GM19452 (cell line): Measurements from ENCODE around the gene MAML3.

Experiments
- ATAC-seq: cut with Tn5 transposase; IDR thresholded peaks from one replicate; pipeline ENCODE4 v1.9.1; 2021; ENCODE audit not compliant: unreplicated experiment

Gene MAML3

DNA sequence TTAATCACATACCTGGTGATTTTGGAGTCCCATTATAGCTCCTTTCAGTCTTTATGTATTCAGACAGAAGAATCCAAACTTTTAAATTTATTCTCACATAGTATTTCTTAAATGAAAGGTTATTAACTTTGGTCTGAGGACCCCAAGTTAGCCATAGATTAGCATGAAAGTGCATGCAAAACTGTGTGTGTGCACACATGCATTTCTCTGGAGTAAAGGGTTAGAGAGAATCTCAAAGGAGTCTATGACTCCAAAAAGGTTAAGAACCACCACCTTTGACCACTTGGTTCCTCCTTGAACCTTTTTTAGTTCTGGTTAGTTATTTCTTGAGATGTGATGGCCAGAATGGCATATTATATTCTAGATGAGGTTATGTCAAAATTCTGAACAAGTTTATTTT lies 386.4 kb downstream of the MAML3 start:
- no peak for ATAC-seq

DNA sequence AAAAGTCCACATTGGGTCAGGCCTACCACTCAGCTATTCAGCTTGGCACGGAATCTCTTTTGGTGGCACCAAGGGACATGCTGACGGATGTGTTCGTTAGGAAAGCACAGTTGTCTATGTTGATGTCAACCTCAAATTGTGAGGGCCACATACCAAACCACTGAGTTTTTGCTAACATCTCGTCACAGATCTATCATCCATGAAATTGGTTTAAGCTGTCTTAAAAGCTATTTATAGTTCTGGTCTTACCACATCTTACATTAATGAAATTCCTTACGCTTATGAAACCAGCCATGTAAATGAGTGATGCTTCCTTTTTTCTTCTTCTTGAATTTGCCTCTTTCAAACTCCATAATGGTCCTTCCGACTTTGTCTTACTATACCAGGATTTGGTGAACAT lies 386.8 kb downstream of the MAML3 start:
- ATAC-seq = no peak

DNA sequence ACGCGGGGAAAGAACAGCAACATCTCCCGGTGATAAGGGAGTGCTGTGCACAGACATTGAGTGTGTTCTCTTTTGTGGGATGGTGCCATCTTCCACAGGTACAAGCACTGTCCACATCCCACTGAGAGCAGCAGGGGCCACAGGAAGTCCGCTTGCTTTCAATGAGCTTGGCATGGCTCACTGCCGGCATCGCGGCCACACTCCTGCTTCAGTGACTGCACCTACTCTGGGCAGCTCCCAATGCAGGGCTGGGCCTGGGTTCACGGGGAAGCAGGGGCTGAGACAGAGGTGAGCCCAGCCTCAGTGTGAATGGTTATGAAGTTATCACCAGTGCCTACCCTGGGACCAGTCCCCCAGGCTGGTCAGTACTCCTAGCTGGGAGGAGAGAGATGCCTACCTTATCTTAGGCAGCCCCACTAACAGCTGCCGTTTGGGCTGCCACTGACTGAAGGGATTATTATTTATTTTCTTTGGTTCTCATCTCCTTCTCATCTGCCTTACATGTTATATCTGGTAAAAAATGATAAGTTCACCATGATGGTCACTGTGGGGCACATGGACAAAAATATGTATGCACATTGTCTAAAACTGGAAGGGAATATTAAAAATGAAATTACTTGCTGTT lies 389.2 kb downstream of the MAML3 start:
- no peak for ATAC-seq

DNA sequence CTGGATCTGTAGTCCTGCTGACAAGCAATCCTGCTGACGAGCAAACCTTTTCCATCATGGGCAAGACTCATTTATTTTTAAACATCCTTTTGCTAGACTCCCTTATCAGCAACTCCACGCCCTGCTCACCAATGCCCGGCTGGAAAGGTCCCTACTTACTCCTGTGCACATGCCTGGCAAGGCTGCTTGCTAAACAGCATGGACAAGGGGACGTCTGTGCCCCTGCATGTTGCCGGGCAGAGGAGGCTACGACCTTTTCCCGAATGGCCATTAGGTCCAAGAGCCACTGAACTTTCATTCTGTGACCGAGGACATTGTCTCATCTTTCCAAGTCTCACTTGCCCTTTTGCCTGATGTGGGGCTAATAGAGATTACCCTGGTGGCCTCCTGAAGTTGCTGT lies 389.8 kb downstream of the MAML3 start:
- no peak for ATAC-seq

DNA sequence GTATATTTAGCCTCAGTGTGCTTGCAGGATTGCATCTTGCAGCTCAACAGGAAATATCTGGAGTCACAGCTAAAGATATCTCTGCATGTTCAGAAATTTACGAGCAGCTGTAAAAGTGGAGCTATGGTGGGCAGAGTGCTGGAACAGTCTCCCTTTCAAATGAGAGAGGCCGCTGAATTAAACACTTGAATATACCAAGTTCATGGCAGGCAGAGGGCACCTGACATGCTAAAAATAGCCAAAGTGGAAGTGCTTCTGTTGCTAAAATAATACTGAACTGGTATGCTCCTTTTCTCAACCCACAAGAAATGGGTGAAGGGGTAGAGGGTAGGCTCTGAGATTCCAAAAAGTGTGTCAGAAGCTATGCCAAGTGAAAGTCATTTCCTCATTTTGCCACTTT lies 390.3 kb downstream of the MAML3 start:
- ATAC-seq = no peak

GRCh38 chr4:139763205-139763604 lies 390.8 kb downstream of the MAML3 start:
- no peak for ATAC-seq

GRCh38 chr4:139762720-139763119 lies 391.3 kb downstream of the MAML3 start:
- ATAC-seq = no peak

- ATAC-seq = no peak
Measured at GRCh38 chr4:139761461-139761860, 392.5 kb downstream of the MAML3 start.

DNA sequence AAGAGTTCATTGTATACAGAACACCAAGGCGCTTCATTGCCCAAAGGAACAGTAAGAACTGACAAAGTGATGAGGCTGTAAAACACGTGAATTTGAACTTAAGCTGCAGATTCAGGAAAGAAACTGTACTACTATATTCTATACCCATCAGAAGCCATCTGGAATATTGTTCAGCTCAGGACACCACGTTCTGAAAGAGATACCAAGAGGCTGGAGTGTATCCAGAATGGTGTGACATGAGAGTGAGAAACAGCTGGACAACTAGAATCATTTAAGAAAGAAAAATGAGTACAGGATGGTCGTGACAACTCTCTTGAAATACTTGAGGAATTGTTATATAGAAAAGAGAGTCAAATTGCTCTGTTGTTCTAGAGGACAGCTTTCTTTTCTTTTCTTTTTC lies 393.4 kb downstream of the MAML3 start:
- no peak for ATAC-seq

DNA sequence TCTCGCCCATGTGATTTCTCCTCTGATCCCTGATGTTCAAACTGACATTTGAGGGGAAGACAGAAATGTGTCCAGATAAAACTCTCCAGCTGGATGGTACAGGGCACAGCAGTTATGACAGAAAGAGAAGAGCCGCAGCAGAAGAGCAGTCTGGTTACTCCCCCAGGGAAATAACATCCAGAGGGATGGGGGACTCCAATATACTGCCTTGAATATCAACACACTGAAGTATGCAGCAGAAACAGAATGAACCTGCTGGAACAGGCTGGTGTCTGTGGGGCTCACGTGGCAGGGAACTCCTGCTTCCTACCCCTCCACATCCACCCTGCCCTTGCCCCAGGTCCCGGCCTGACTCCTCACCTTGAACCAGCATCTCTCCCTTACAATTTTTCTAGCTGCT lies 394.9 kb downstream of the MAML3 start:
- no peak for ATAC-seq

DNA sequence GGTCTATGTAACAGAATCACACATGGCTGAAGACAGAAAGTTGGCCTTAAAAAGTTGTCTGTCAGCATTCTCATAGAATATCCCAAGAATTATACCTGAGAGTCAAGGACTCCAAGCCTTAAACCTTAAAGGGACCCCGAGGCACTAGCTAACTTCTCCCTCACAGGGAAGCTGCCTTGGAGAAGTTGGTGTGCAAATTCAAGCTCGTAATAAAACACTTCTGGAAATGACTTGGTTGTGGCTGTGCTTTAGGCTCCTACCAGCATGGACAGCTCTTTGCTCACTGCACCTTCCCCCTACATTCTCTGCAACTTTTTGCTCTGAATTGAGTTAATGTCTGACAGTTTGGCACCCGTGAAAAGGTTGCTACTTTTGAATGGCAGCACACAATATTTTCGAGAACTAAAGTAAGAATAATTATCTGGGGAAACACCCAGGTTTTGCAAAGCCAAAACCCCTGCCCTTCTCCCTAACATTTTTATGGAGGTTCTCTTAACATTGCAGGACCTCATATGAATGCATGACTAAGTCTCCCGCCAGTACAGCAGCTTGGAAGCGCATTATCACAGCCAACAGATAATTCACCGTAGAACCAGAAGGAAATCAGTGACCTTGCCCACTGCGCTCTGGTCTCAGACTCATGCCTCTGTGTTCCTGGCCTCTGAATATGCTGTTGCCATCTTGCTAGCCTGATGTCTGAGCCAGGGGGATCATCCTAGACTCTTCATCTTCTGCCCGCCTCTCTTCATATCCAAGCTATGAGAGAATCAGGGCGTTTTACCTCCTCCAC lies 397.4 kb downstream of the MAML3 start:
- ATAC-seq = no peak

DNA sequence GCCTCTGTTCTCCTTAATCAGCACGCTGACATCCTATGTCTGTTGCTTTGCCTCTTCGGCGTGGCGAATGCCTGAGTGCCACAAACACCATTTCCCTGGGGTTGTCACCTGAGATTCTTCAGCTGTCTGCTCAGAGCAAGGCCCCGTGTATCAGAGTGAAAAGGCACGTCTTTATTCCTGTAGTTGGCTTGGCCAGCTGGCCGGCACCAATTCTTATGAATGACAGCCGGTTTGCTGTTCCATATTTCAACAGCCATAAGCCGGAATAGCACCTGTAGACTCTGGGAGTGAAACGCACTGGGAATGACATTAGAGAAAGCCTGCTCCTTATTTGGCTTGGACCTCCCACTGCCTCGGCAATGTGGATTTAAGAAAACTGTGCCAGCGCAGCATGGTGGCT lies 399.0 kb downstream of the MAML3 start:
- ATAC-seq = no peak

GRCh38 chr4:139753686-139754085 lies 400.3 kb downstream of the MAML3 start:
- ATAC-seq = no peak

GRCh38 chr4:139749835-139750498 lies 404.0 kb downstream of the MAML3 start:
- ATAC-seq = no peak

- ATAC-seq = no peak
Measured at GRCh38 chr4:139749338-139749737, 404.6 kb downstream of the MAML3 start.

DNA sequence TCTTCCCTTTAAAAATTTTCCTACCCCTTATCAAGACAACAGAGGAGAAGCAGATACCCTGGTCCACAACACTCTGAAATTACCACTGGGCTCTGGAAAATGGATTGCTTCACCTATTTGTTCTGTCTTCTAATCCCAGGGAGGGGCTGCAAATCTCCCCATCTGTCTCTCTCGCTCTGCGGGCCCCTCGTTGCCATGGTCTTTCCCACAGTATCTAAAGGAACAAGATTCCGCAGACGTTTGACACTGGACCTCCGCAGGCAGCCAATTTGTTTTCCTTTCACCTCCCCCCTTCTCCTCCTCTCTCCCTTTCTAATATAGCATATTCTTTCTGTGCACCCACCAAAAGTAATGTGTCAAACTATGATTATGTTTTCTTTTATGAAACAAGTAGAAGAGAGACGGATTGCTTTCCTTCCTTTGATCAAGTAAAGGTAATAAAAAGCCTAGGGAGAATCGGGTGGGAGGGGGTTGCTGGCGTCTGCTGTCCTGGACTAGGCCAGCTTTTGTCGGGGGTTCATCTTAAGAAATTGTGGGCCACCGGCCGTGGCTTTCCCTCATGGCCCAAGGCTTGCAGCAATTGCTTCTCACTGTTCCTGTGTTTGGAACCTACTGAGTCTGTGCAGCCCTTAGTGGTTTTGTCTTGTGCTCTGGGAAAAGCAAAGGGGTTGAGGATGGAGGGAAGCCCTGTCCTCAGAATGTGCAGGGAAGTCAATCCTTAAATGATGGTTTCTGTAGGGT lies 407.4 kb downstream of the MAML3 start:
- ATAC-seq = no peak

DNA sequence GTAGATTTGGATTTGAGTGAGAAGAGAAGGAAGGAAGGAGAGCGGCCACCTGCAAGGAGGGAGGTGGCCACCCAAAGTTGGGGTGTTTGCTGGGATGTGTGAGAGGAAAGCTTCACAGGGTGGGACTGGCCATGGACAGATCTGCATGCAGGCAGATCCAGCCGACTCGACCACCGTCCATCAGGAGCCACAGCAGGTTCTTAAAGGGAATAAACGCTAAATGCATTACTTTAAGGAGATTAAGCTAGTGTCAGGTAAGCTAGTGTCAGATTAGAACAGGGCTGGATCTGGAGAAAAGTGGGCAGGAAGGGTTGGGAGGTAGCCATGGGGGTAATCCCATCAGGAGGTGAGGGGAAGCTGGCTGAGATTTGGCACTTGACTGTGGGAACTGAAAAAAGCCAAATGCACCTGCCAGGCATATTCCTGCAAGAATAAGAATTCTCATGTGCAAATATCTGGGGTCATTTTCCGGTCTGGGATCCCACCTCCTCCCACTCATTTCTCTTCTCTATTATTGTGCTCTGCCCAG lies 408.8 kb downstream of the MAML3 start:
- ATAC-seq = no peak

GRCh38 chr4:139744232-139744631 lies 409.8 kb downstream of the MAML3 start:
- no peak for ATAC-seq

DNA sequence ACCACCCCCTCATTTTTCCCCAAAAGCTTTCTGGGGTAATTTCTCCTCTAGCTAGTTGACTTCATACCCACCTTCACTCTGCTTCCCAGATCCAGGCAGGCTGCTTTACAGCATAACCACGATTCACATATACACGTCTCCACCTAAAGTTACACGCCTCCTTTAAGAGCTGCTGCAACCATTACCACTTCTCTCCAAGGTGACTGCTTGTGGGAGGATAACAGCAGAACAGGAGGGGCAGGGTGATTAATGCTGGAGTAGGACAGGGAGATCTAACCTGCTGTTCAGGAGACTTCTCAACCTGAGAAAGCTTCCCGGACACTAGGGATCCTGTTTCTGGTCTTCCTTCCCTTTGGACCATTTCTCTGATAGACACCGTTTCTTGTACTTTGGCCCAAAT lies 411.0 kb downstream of the MAML3 start:
- ATAC-seq = no peak

- ATAC-seq = no peak
Measured at GRCh38 chr4:139740531-139741041, 413.4 kb downstream of the MAML3 start.

DNA sequence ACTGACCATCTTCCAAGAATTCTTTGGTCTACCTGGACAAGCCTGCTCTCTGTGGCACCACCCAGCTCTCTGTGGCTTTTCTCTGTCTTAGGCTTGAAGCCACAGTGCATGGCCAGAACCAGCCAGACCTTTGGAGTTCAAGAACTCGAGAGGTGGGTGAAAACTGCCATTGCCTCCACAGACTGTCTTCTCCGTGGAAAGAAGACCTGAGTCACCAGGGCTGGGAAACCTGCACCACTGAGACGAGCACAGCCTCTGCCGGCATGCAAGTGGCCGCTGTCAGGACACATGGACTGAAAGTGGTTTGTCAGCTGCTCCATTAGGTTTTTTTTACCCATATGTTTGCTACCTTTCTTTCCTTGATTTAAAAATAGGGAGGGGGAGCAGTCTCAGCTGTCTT lies 413.9 kb downstream of the MAML3 start:
- ATAC-seq = no peak
